SIG-M5 treated with dmso at 0.1 percent for 504 hours (cell line): ENCODE data around the gene PHTF2.

Source experiments
- DNase-seq: peaks from one replicate; lab custom pipeline; 2025; ENCODE audit not compliant: unreplicated experiment; lab: John Stamatoyannopoulos, UW

Gene PHTF2

DNA sequence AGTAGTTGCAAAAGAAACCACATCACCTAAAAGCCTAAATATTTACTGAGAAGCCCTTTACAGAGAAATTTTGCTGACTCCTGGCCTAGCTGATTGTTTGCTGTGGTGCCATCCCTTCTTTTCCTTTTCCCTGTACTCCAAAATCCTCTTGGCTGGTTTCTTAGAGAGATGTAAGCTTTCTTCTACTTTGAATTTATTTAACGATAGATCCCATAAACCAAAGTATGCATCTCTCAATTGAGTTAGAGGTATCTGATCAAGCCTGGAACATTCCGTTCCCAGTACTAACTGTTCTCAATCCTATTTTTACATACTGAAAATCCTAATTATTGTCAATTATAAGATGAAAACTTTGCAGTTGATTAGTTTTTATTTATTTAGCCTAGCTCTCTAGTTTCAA, 6.6 kb upstream of the PHTF2 start:
- no peak for DNase-seq

DNA sequence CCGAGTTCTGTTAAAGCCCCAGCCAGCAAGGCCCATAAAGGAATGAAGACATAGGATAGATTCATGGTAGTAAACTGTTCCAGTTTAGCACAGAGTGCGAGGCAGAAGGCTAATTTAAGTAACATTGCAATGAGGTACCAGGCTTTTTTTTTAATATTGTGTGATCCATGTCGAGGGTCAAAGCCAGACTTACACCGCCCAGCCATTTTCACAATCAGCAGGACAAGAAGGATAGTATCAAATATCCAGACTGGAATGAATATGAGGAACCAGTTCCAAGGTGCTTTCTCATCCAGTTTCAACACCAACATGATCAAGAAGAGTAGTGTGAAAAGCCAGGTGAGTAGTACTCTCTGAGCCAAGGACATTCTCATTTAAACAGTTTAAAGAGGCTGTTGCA, 4.6 kb upstream of the PHTF2 start:
- DNase-seq: no peak

DNA sequence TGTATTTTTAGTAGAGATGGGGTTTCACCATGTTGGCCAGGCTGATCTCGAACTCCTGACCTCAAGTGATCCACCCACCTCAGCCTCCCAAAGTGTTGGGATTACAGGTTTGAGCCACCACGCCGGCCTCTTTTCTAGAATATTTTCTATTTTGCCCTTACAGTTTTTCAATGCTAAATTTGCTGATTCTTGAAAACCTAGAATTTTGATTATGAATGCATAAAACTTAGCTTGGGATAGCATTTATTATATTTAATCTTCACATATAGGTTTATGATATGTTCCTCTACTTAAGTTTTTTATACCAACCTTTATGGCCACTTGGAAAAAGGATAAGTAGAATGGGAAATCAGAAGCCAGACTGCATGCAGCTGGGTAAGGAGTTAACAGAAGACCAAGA, 2.5 kb upstream of the PHTF2 start:
- no peak for DNase-seq

DNA sequence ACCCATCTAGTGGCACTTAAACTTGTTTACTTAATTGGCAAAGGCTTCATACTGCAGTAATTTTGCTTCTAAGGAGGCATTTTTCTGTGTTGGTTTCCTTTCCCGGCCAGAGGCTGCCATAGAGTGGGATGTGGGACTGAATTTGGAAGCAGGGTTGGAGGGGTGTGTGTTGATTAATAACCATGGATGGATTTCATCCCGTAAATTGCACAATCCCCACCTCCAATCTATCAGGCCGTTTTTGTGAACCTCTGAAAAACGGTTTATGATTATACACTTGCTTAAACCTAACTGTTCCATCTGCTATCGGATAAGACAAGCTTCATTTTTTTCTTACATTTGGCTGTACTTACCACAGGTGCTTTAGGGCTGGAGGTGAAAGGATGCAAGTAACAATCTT, 1.6 kb upstream of the PHTF2 start:
- DNase-seq: no peak

DNA sequence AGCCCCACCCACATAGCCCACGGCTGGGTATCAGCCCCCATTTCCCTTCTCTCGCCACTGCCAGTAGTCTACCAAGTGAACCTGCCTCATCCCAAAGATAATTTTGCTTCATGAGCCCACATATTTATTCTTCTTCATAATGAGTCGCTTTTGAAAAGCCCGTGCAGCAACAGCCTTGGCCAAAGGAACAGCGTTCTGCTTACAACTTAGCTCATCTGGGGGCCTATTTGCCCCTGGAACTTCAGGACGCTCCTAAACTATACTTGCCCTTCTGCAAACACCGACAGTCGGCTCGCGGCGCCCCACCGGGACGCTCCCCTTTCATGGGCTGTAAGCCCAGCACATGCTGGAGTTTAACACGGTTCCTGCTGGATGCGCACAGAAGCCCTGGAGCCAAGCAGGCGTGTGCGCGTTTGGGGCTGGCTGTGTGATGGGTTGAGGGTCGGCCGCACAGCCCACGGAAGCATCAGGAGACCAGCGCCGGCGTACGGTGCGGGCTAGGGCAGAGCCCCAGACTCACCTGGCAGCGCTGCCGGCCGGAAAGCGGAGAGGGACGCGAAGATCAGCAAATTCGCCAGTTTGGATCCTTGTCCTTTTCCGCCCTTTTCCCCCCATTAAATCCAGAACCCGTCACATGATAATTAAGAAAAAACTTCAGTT, 709 bp upstream of the PHTF2 start:
- DNase-seq: peak; percentile 53

DNA sequence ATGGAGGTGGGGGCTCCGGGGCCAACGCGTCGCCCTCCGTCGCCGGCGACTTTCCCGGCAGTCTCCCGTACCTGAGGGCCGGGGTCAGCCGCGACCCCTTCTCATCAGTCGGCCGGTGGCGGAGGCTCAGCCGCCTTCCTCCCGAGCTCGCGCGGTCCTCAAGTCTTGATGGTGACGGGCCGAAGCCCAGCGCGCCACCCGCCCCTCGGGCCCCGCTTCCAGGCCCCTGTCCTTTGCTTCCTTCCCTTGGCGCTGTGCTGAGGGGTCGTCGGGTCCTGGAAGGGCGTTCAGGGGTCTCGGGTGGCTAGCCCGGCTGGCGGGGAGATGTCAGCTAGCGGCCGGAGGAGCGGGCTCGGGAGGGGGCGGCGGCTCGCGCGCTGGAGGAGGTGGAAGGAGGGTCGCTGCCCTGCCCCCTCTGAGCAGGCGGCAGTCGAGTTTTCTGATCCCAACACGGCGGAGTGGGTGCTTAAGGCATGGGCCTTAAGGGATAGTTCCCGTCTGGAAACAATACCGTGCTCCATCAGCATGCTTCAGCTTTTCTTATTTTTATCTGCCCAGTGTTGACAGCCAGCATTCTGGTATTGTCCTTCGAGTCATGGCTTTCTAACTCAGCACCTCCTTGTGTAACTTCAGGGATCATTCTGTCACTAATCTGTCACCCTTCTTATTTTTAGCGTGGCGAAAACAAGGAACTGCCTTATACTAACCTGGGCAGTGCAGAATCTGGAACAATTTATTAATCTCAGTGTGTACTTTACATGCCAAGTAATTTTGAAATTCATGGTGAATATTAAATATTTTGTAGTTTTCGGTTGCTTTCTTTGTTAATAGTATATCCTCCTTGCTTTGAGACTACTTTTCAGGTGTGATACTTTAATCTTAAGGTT, 748 bp downstream of the PHTF2 start:
- peak; percentile 84 for DNase-seq

DNA sequence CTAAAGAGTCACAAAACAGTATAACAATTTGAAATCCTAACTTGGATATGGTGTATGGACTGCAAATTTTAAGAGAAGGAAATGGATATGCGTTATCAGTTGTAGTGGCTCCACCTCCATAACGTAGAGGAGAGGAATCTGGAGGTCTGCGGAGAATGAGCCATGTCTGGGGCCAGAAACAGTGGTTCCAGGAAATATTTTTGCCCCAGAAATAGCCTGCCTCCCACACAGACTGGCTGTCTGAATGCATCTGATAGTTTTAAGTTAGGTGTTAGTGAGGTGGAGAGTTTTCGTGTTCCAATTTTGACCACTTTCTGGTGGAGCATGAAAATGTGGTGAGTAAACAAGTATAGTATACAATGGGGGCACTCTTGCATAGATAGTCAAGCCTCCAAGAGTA, 1.6 kb downstream of the PHTF2 start:
- no peak for DNase-seq

DNA sequence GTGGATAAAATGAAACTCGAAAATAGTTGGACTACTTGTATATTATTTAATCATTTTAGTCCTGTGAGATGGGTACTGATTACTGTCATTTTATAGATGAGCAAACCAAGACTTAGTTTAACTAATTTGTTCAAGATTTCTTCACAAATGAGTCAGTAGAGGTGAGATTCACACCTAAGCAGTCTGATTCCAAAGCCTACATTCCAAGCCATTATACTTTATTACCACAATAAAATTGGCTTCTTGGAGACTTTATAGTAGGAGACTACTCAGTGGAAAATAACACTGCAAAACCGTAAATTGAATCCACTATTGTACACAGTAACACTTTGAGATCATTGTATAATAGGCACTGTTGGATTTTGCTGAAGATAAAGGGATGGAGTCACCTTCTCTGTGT, 2.2 kb downstream of the PHTF2 start:
- no peak for DNase-seq

DNA sequence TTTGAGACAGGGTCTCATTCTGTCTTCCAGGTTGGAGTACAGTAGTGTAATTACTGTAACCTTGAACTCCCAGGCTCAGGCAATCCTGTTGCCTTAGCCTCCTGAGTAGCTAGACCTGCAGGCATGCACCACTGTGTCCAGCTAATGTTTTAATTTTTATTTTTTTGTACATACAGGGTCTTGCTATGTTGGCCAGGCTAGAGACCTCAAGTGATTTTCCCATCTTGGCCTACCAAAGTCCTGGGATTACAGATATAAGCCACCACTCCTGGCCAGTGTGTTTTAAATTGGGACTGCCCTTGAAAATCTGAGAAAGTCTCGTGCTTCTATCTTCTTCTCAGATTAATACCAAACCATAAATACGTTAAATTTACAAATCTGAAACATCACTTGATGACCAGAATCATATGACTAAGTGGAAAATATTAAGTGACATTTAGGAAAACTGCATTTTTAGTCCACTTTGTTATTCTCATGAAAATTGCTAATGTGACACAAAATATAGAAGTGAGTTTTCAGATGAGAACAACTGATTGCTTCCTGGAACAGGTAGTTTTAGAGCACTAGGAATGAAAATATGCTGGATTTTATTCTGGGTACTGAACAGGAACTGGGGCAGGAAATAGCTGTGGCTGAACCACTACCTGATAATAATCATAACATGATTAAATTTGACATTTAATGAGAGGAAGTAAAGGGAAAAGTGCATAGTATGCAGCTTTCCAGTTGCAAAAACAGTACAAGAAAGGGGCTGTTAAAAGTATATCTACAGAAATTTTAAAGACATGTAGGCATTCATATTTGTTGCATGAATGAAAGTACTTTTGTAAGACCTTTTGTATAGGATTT, 4.2 kb downstream of the PHTF2 start:
- DNase-seq: no peak

DNA sequence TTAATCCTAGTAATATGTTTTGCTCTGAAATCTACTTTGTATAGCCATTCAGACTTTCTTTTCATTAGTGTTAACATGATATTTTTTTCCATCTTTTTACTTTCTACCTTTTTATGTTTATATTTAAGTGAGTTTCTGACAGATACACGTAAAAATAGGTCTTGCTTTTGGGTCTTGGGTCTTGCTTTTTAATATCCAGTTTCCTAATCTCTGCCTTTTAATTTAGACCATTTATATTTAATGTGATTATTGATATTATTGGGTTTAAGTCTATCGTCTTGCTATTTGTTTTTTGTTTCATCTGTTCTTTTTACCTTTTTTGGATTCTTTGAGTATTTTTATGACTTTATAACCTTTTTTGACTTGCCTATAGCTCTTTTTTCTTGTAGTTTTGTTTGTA, 7.9 kb downstream of the PHTF2 start:
- DNase-seq: no peak

DNA sequence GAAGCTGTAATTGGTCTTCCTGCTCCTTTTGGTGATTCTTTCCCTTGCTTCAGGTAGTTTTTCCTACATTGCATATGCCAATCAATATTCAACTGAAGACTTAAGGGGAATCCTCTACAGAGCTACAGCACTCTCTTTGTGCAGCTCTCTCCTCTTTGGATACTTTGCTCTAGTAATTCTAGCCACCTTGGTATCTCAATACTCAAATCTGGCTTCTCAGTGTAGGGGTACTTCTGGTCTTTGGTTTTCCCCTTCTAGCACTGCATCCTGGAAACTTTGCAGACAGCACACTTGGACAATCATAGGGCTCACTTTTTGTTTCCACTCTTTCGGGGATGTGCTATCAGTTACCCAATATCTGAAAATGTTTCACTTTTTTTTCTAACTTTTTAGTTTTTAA, 9.9 kb downstream of the PHTF2 start:
- DNase-seq: no peak

DNA sequence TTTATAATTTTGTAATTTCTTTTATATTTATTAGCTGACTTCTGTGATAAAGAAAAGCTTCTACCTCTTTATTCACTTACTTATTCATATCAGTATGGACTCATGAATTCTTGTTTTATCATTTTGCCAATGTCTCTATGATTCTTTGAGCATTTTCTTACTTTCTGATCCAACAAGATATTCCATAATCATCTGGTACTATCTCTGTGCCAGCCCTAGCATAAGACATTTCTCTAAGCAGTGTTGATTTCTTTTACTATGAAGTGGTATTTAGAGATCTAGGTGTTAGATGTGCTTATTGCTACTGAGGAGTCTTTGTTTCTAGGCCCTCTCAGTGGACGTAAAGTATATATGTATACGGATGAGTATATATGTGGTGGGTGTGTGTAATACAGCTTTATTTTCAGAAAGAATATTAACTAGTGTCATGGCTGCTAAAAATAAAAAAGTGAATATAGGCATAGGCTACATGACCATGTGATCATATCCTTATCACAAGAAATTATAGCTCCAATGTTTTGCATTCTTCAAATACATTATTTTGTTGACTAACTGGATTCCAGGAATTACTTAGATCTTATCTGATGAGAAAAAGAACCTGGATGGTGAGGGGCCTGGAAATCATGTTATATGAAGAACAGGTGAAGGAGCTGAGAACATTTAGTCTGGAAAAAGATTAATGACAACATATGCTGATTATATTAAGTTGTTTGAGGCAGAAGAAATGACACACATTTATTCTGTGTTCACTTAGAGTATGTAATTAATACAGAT, 13.1 kb downstream of the PHTF2 start:
- DNase-seq: no peak

DNA sequence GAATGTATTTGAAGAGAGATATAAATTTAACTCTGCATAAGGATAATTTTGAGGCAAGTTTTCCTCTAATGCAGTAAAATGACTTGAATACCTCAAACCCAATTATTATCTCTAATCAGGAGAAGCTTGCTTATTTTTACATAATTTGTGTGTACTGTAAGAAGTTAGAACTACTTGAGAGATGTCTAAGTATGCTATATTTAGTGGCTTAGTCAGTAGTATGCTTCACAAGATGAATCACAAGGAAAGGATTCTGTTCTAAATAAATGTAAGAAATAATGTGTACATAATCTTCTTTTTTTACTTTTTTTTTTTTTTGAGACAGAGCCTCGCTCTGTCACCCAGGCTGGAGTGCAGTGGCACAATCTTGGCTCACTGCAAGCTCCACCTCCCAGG, 13.7 kb downstream of the PHTF2 start:
- DNase-seq: no peak

DNA sequence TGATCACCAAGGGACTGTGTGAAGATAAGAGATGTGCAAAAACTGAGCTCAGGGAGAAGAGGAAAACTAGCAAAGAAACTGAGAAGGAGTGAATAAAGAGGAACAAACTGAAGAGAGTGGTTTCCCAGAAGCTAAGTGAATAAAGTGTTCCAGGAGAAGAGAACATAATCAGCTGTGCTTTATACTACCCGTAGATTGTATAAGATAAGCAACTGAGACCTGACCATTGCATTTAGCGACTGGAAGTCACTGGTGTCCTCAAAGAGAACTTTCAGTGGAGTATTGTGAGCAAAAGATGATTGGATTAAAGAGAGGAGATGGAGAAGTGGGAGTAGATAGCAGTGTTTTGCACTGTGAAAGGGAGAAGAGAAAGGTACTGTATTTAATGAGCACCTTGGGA, 14.6 kb downstream of the PHTF2 start:
- DNase-seq: no peak

DNA sequence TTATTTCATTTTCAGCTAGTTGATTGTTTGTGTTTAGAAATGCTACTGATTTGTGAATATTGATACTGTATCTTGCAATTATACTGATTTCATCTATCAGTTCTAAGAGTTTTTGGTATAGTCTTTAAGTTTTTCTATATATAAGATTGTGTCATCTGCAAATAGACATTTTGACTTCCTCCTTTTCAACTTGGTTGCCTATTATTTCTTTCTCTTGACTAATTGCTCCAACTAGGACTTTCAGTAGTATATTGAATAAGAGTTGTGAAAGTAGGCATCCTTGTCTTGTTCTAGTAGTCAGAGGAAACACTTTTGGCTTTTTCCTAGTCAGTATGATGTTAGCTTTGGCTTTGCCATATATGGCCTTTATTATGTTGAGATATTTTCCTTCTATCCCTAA, 20.4 kb downstream of the PHTF2 start:
- peak; percentile 69 for DNase-seq

DNA sequence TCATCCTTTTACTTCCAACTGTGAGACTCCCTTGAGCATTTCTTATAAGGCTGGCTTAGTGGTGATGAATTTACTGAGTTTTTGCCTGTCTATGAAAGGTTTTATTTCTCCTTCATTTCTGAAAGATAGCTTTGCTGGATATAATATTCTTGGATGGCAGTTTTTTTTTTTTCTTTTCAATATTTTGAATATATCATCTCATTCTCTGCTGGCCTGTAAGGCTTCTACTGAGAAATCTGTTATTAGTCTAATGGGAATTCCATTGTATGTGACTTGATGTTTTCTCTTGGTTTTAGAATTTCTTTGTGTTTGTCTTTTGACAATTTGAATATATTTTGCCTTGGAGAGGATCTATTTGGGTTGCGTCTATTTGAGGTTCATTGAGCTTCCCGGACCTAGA, 22.4 kb downstream of the PHTF2 start:
- no peak for DNase-seq

DNA sequence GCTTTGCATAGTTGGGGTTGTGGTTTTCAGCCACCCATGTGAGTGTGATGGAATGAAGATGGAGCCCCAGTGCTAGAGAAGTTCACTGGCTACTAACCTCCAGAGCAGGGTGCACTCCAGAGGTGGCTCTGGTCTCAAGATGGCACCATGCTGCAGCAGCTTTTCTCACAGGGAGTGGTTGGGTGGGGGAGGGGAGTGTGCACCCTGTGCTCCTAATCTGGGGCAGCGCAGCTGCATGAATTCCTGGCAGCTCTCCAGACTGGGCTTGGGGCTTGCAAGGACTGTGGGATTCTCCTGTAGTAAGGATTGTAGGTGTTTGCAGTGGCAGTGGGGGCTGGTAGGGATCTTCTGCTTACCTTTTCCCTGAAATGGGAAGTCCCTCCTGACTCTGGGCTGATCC, 23.7 kb downstream of the PHTF2 start:
- DNase-seq: no peak

DNA sequence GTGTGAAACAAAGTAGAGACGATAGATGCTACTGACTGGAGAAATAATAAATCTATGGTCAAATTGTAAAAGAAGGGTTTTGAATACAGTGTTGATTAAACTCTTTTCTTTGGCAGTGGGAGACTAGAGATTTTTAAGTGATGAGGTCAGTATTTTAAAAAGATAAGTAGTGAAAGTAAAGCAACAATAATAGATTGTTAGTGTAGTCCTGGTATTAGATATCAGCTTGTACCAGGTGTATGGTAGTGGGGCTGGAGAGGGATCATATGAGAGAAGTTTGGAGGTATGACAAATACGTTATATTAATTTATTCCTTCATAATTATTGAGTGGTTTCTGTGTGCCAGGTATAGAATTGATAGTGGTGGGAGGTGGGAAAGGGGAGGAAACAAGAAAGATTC, 25.2 kb downstream of the PHTF2 start:
- DNase-seq: no peak

DNA sequence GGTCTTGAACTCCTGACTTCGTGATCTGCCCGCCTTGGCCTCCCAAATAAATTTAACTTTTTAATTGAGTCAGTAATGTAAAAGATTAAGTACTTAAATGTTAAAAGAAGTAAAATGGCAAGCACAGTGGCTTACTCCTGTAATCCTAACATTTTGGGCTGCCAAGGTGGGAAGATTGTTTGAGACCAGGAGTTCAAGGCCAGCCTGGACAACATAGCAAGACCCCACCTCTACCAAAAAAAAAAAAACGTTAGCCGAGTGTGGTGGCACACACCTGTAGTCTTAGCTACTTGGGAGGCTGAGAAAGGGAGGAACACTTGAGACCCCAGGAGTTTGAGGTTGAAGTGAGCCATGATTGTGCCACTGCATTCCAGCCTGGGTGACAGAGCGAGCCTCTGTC, 26.1 kb downstream of the PHTF2 start:
- DNase-seq: no peak

DNA sequence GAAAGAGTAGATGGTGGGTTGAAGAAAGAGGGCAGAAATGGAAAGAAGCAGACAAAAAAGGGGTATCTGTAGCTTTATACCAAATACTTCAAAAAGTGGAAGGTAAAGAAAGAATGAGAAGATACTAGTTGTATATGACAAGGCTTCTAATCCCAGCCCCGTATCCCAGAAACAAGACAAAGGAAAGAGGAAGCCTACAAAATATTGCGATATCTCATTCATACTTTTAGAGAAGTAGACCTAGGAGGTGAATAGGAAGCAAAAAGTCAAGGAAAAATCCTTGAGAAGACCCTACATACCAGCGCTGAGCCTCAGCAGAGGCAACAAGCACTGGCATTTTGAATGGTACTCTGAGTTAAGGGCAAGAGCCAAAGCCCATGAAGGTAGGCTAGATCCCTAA, 26.6 kb downstream of the PHTF2 start:
- peak; percentile 33 for DNase-seq

DNA sequence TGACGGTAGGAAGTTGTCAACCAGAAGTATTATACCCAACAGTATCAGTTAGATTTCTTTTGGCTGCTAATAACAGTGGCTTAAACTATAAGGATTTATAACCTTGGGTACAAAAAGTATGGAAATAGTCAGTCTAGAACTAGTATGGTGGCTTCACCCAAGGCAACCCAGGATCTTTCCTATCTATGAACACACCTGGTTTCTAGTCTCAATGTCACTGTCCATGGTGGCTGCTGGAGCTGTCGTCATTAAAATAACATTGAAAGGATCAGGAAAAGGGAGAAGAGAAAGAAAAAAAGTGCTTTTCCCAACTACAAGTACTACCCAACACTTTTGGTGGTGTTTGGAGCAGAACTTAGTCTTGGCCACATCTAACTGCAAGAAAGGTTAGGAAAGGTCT, 27.7 kb downstream of the PHTF2 start:
- DNase-seq: no peak
